HG03575 (cell line): Measurements from ENCODE around the gene ANKS6.

Source experiments
- ATAC-seq: cut with Tn5 transposase; IDR thresholded peaks from one replicate; pipeline ENCODE4 v1.9.1; 2021; ENCODE audit not compliant: unreplicated experiment, insufficient number of reproducible peaks, low FRiP score; ENCODE audit errors: extremely low read depth

Gene ANKS6

GRCh38 chr9:98795295-98795955 is 930 bp downstream of the ANKS6 start:
- ATAC-seq = no peak

DNA sequence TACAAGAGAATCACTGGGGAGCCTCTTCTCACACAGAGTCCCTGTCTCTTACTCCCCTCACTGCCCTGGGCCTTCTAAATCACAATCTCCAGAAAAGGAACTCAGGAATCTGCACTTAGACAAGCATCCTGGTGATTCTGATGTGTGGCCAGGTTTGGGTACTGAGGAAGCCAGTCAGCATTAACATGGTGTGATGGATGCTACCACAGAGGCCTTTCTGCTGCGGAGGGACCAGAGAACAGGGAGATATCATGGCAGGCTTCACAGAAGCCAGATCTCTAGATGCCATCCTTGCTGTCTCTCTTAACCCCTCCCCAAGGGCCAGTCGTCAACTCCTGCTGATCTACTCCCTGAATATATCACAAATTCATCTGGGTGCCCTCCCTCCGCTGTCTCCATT is 1.6 kb downstream of the ANKS6 start:
- ATAC-seq = no peak

- no peak for ATAC-seq
Measured at GRCh38 chr9:98793031-98793430, 3.3 kb downstream of the ANKS6 start.

GRCh38 chr9:98791608-98792490 is 4.5 kb downstream of the ANKS6 start:
- ATAC-seq = no peak

DNA sequence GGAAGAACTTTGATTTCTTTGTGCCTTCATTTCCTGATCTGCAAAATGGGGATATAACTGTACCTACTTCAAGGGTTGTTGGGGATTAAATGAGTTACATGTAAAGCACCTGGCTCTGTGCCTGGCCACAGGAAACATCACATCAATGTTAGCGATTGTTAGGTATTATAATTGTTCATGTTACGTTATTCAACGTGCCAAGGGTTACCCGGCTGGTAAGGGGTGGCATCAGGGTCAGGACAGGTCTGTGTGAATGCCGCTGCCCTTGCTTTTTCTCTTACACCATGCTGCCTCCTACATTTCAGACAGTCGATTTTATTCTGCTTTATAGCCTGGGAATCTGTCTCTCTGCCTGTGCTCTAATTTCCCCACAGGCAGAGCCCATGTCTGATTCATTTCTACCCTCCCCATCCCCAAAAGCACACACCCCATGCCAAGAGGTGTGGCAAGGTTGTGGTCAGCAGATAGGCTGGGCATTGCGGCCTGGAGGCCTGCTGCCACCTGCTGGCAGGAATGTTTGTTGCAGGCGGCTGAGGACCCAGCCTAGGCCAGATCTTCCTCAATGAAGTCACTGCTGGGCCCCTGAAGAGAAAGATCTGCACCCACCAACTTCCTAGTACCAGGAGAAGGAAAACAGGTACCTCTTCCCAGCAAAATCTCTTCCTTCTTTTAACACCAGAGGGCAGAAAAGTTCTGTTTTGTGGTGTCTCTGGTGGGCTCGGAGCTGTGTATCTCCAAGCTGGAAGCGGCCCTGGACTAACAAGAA is 5.3 kb downstream of the ANKS6 start:
- ATAC-seq = no peak

- ATAC-seq = no peak
Measured at GRCh38 chr9:98790134-98790841, 6.1 kb downstream of the ANKS6 start.

- ATAC-seq = no peak
Measured at GRCh38 chr9:98789483-98790133, 6.7 kb downstream of the ANKS6 start.

DNA sequence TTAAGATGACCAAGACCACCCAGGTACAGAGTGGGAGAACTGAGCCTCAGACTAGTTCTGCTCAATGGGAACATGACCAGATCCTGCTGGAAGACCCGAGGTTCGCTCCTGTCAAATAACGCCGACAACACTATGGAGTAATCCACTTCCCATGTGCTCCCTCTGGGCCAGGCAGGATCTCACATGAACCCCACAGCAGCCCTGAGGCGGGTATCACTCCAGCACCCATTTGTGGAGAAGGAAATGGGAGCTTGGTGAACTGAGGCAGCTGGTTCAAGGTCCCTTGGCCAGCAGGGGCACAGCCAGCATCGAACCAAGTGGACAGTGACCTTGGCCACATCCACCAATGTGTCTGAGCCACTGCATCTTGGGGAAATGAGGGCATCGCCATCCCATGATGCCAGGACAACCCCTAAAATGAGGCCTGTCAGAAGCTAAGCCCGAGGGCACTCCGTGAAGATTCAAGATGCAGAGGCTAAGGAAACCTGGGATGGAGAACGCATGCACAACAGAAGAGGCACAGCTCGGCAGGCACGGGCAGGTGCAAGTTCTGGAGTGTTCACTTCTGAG is 8.5 kb downstream of the ANKS6 start:
- ATAC-seq = no peak

- ATAC-seq = no peak
Measured at GRCh38 chr9:98786750-98787510, 9.4 kb downstream of the ANKS6 start.

- no peak for ATAC-seq
Measured at GRCh38 chr9:98784831-98785806, 11.2 kb downstream of the ANKS6 start.

DNA sequence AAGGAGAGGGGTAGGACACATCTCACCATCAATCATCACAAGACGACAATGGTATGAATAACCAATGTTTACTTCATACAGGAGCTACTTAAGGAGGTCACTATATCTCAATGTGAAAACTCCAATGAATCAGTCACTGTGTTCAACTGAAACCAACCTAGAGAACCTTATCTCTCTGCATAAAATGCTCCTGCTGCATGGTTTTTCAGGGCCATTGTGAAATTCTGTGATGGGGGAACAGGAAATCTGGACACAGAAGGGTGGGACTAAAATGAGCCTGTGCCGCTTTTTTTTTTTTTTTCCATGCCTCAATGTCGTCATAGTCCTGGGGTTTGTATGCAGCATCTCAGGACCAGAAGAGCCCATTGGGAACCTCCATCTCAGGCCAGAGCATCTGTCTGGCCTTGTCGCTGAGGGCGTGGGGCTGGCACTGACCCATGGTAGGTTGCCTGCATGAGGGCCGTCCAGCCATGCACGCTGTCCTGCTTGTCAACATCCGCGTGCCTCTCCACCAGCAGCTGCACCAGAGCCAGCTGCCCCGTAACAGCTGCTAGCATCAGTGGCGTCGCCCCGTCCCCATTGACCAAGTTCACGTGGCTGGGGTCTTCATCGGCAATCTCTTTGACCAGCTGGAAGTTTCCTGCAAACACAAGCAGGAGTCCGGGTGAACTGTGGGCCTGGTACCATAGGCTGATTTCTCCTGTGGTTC is 12.7 kb downstream of the ANKS6 start:
- no peak for ATAC-seq

- ATAC-seq = no peak
Measured at GRCh38 chr9:98781588-98782383, 14.6 kb downstream of the ANKS6 start.

DNA sequence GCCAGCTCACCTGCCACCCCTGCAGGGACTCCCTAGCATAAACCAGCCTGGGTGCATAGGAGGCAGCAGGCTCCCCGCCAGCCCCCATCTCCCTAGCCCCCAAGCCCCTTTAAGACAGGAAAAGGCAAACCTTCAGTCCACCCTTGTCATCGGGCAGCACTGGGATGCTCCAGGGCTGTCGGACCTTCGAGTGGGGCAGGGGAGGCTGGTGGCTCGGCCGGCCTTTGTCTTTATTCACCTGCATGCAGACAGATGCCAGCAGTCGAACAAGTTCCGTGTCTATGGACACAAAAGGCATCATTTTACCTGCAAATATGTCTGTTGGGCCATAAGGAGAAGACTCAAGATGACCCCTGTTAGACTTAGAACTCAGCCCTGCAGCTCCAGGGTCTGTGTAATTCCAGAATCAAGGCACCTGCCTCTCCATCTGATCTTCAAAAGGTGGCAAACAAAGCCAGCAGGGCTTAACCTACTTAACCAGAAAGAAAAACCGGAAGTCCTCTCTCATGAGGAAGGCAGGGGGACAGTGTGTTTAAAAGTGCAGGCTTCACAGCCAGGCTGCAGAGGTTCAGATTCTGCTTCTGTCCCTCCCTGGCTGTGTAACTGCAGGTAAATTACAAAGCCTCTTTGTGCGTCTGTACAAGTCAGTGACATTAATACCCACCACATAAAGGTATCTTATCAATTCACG is 16.2 kb downstream of the ANKS6 start:
- ATAC-seq = no peak

GRCh38 chr9:98778711-98779530 is 17.4 kb downstream of the ANKS6 start:
- ATAC-seq = no peak
